Measurements from ENCODE around the gene DLD.
"Not testable (repeated sequence)": the region's sequence is repeated elsewhere in the genome, so short reads cannot be mapped to it uniquely, and the experiment has no call there.

The DLD gene

DNA sequence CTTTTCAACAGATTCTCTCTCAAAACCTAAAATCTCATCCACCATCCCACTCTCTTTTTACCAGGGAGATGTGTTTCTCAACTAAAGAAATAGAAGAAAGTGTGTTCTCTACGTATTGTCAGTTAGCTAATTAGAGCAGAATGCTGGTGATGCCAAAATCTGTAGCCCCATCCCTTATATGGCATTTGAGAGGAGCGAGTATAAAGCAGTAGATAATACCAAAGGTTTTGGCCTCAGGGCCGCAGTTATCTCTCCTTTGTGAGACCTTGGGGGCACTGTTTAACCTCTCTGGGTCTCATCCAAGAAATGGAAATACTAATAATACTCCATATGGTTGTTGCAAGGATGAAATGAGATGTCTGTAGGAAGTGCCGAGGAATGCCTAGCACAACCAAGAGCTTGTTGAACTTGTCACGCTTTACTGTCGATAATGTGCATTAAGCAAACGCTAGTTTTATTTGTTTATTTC lies 456 bp upstream of the DLD start:
- no peak for DNase-seq (ENCODE audit: extremely low read depth, insufficient read length)

GRCh38 chr7:107891636-107892366 lies 818 bp downstream of the DLD start:
- TF ChIP-seq, protein P1, sequence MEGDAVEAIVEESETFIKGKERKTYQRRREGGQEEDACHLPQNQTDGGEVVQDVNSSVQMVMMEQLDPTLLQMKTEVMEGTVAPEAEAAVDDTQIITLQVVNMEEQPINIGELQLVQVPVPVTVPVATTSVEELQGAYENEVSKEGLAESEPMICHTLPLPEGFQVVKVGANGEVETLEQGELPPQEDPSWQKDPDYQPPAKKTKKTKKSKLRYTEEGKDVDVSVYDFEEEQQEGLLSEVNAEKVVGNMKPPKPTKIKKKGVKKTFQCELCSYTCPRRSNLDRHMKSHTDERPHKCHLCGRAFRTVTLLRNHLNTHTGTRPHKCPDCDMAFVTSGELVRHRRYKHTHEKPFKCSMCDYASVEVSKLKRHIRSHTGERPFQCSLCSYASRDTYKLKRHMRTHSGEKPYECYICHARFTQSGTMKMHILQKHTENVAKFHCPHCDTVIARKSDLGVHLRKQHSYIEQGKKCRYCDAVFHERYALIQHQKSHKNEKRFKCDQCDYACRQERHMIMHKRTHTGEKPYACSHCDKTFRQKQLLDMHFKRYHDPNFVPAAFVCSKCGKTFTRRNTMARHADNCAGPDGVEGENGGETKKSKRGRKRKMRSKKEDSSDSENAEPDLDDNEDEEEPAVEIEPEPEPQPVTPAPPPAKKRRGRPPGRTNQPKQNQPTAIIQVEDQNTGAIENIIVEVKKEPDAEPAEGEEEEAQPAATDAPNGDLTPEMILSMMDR (IDR thresholded peaks at IDR 0.05; ENCODE audit: insufficient read depth, low read length, poor library complexity, severe bottlenecking): no peak
- Histone ChIP-seq H3K4me3 (replicated peaks; ENCODE audit: low read depth, low read length) (peak overlapping the region; percentile 92), H3K27me3 (replicated peaks; ENCODE audit: control insufficient read depth, insufficient read depth, low read length) (no peaks in the 10 kb centered on the region), H3K36me3 (ENCODE audit: control insufficient read depth, insufficient read depth, low read length) (peaks cover 5% of the 10 kb centered on the region)
- no peak for DNase-seq (ENCODE audit: extremely low read depth, insufficient read length)

More for the DNA sequence above, 456 bp upstream of the DLD start:
- H3K27me3 ChIP-seq (replicated peaks; ENCODE audit: control insufficient read depth, insufficient read depth, low read length): no peaks in the 10 kb centered on the region
- H3K4me3 ChIP-seq (replicated peaks; ENCODE audit: low read depth, low read length): peak overlapping the region; percentile 92
- TF ChIP-seq, protein P1 (IDR thresholded peaks at IDR 0.05; ENCODE audit: insufficient read depth, low read length, poor library complexity, severe bottlenecking): no peak
- H3K36me3 ChIP-seq (ENCODE audit: control insufficient read depth, insufficient read depth, low read length): peaks cover 2% of the 10 kb centered on the region

- not testable (repeated sequence) for H3K27me3 ChIP-seq (replicated peaks; ENCODE audit: control insufficient read depth, insufficient read depth, low read length); DNase-seq (ENCODE audit: extremely low read depth, insufficient read length); H3K36me3 ChIP-seq (ENCODE audit: control insufficient read depth, insufficient read depth, low read length)
- H3K4me3 ChIP-seq (replicated peaks; ENCODE audit: low read depth, low read length): peak overlapping the region; percentile 92
Observed at GRCh38 chr7:107892367-107892741, 1.4 kb downstream of the DLD start.

DNA sequence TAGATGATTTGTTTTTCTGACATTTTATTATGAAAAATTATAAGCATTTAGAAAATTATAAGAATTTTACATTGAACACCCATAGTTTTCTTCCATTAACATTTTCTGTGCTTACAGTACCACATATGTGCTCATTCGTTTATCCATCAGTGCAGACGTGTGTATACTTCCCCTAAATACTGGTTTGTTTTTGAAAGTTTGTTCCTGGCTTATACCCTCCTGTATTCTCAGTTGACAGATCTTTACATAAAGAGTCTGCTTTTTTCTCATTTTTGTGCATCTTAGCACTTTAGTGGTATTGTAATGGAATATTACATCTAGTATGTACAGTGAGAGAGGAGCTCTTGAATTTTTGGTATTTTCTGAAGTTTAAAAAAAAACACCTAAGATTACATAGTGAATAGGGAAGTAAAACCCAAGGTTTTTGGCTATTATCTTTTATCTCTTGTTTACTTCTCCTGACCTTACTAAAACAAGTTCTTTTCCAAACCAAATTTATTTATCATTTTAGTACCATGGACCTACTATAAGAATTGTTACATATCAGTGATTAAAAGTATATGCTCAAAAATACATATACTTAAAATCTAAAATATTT lies 8.1 kb downstream of the DLD start:
- TF ChIP-seq, protein P1 (IDR thresholded peaks at IDR 0.05; ENCODE audit: insufficient read depth, low read length, poor library complexity, severe bottlenecking): no peak
- H3K27me3 ChIP-seq (replicated peaks; ENCODE audit: control insufficient read depth, insufficient read depth, low read length): no peaks in the 10 kb centered on the region
- H3K36me3 ChIP-seq (ENCODE audit: control insufficient read depth, insufficient read depth, low read length): peaks cover 3% of the 10 kb centered on the region
- no peak overlapping the region for H3K4me3 ChIP-seq (replicated peaks; ENCODE audit: low read depth, low read length)
- no peak for DNase-seq (ENCODE audit: extremely low read depth, insufficient read length)

DNA sequence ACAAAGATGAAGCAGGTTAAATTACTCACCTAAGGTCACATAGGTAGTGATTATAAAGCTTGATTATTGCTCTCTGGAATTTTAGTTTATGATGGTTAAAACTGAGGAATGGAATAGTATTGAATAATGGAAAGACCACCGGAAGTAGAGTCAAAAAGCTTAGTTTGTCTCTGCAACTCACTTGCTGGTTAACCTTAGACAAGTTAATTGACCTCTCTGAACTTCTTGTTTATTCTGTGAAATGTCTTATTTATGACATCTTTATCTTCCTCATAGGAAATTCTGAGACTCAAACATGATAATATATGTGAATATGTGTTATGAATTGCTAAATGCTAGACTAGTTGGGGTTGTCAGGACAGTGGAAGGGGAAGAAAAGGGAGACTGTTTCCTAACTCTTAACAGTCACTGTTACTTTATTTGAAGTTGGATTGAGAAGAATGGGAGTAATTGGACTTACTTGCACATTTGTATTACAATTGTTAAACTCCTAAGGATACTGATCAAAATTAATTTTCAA lies 9.6 kb downstream of the DLD start:
- no peaks in the 10 kb centered on the region for H3K27me3 ChIP-seq (replicated peaks; ENCODE audit: control insufficient read depth, insufficient read depth, low read length)
- no peak overlapping the region for H3K4me3 ChIP-seq (replicated peaks; ENCODE audit: low read depth, low read length)
- TF ChIP-seq, protein P1 (IDR thresholded peaks at IDR 0.05; ENCODE audit: insufficient read depth, low read length, poor library complexity, severe bottlenecking): no peak
- H3K36me3 ChIP-seq (ENCODE audit: control insufficient read depth, insufficient read depth, low read length): peaks cover 3% of the 10 kb centered on the region
- no peak for DNase-seq (ENCODE audit: extremely low read depth, insufficient read length)

- H3K27me3 ChIP-seq (replicated peaks; ENCODE audit: control insufficient read depth, insufficient read depth, low read length): no peaks in the 10 kb centered on the region
- no peak for DNase-seq (ENCODE audit: extremely low read depth, insufficient read length)
- TF ChIP-seq, protein P1 (IDR thresholded peaks at IDR 0.05; ENCODE audit: insufficient read depth, low read length, poor library complexity, severe bottlenecking): no peak
- no peak overlapping the region for H3K4me3 ChIP-seq (replicated peaks; ENCODE audit: low read depth, low read length)
- peaks cover 7% of the 10 kb centered on the region for H3K36me3 ChIP-seq (ENCODE audit: control insufficient read depth, insufficient read depth, low read length)
Observed at GRCh38 chr7:107902381-107902780, 11.4 kb downstream of the DLD start.
